ENCODE results near the gene HEYL.

Gene HEYL

DNA sequence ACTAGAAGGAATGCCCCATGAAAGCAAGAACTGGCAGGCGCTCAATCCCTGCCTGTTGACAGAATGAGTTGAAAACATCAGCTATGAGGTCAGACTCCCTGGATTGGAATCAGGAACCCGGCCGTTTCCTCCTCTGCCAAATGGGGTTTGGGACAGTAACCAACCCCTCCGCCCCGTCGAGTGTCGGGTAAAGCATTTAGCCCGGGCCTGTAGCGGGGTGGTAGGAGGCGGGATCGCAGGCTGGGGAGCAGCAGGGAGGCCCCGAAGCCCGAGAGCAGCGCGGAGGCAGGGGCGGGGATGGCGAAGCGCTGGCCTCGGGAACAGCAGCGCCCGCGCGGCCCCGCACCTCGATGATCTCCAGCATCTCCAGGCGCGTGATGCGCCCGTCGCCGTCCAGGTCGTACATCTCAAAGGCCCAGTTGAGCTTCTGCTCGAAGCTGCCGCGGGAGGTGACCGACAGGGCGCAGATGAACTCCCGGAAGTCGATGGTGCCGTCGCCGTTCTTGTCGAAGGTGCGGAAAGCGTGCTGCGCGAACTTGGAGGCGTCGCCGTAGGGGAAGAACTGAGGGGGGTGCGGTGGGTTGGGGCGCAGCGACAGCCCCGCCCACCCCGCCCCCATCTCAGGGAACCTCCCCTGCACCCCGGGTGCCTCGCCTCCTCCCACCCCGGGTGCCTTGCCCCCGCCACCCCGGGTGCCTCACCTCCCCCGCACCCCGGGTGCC is 44.3 kb upstream of the HEYL start:
- TF ChIP-seq, protein P1, sequence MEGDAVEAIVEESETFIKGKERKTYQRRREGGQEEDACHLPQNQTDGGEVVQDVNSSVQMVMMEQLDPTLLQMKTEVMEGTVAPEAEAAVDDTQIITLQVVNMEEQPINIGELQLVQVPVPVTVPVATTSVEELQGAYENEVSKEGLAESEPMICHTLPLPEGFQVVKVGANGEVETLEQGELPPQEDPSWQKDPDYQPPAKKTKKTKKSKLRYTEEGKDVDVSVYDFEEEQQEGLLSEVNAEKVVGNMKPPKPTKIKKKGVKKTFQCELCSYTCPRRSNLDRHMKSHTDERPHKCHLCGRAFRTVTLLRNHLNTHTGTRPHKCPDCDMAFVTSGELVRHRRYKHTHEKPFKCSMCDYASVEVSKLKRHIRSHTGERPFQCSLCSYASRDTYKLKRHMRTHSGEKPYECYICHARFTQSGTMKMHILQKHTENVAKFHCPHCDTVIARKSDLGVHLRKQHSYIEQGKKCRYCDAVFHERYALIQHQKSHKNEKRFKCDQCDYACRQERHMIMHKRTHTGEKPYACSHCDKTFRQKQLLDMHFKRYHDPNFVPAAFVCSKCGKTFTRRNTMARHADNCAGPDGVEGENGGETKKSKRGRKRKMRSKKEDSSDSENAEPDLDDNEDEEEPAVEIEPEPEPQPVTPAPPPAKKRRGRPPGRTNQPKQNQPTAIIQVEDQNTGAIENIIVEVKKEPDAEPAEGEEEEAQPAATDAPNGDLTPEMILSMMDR (IDR thresholded peaks at IDR 0.05; ENCODE audit: borderline replicate concordance, control extremely low read depth, extremely low read depth, insufficient read depth, missing control alignments): no peak
- DNase-seq (ENCODE audit: low spot score): no peak
- in situ Hi-C loops (cut with MboI; ENCODE audit: low sequenced_read_pairs, unreplicated experiment): no loop called here

DNA sequence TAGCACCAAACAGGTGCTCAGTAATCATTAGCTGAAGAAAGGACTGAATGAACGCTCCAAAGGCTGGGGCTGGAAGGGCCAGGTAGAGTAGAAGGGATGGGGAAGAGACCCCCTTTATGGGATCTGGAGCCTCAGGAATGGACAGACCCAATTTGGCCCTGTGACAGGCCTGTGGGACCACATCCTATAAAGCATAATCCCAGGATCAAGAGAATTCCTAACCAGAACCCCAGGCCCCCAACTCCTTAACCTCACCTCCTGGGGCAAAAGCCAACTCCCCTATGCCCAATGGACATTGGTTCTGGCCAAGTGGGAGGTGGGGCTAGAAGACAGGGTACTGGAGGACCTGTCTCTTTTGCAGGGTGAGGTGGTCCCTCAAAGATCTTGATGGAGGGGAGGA is 42.6 kb upstream of the HEYL start:
- TF ChIP-seq, protein P1 (IDR thresholded peaks at IDR 0.05; ENCODE audit: borderline replicate concordance, control extremely low read depth, extremely low read depth, insufficient read depth, missing control alignments): no peak
- DNase-seq (ENCODE audit: low spot score): no peak
- in situ Hi-C loops (cut with MboI; ENCODE audit: low sequenced_read_pairs, unreplicated experiment): no loop called here

DNA sequence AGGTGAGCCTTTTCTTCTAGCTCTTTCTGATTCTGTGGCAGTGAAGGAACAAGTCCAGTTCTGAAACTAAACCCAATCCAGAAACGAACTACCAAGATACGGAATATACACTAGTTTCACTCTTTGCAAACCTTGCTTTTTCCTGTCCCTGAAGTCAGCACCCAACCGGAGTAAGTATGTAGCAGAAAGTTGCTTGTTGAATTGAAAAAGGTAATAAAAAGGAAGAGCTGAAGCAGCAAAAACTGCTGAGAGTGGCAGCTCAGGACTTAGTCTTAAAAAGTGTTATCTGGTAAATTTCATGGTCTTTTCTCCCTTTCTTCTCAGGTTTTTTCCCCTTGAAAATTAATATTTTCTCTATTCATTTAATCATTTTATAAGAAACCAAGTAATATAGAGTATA is 41.9 kb upstream of the HEYL start:
- DNase-seq (ENCODE audit: low spot score): no peak
- TF ChIP-seq, protein P1 (IDR thresholded peaks at IDR 0.05; ENCODE audit: borderline replicate concordance, control extremely low read depth, extremely low read depth, insufficient read depth, missing control alignments): no peak
- in situ Hi-C loops (cut with MboI; ENCODE audit: low sequenced_read_pairs, unreplicated experiment): no loop called here

DNA sequence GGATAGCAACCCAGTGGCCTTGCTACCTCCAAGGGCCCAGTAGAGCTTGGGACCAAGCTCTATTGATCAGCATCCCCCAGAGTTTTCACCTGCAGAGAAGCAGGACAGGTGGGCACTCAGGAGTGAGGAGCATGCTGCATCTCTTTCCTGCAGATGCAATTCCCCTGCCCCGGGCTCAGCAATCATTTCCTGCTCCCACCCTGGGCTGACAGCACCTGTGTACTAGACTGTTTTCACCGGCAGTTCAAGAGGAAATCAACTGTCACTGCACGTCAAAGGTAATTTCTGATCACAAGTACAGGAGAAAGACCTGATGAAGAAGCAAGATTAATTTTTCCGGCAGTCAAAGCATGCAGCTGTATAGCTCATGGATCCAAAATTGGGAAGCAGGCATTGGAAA is 41.3 kb upstream of the HEYL start:
- TF ChIP-seq, protein P1 (IDR thresholded peaks at IDR 0.05; ENCODE audit: borderline replicate concordance, control extremely low read depth, extremely low read depth, insufficient read depth, missing control alignments): no peak
- in situ Hi-C loops (cut with MboI; ENCODE audit: low sequenced_read_pairs, unreplicated experiment): no loop called here
- DNase-seq (ENCODE audit: low spot score): no peak

DNA sequence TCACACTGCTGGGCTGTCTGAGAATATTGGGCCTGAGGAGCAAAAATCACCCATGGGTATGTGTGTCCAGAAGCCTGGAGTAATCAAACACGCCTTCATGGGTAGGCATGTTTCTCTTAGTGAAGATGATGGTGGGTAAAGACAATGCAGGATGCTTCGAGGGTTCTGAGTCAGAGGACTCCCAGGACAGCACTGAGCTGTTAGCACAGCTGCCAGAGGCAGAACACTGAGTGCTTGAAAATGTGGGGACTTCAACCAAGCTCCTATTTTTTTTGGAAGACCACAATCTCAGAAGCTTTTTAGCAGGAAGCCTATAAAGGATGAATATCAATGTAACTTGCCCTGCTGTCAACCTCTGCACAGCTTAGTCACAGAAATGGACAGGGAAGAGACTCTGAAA is 40.4 kb upstream of the HEYL start:
- in situ Hi-C loops (cut with MboI; ENCODE audit: low sequenced_read_pairs, unreplicated experiment): no loop called here
- TF ChIP-seq, protein P1 (IDR thresholded peaks at IDR 0.05; ENCODE audit: borderline replicate concordance, control extremely low read depth, extremely low read depth, insufficient read depth, missing control alignments): no peak
- DNase-seq (ENCODE audit: low spot score): no peak

DNA sequence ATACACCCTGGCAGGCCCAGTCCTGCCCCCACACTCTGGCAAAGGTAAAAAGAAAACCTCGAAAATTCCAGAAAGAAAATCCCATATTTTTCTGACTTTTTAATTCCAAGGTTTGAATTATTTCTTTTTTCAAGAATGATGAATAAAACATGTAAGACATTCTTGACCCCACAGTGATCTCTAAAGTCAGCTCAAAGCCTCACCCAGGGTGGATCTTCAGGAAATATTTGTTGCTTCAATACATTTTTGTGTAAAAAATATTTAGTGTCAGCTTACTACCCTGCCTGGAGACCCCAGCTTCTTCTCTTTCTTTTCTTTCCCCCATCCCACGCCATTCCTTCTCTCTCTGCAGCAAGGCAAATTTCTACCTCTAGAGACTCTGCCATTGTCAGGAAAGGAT is 39.4 kb upstream of the HEYL start:
- TF ChIP-seq, protein P1 (IDR thresholded peaks at IDR 0.05; ENCODE audit: borderline replicate concordance, control extremely low read depth, extremely low read depth, insufficient read depth, missing control alignments): no peak
- in situ Hi-C loops (cut with MboI; ENCODE audit: low sequenced_read_pairs, unreplicated experiment): no loop called here
- no peak for DNase-seq (ENCODE audit: low spot score)
